CD14-positive monocyte (primary cell): ENCODE measurements around the gene AP2B1. TPM values are rescaled to one million over a fixed set of nuclear protein-coding genes. Genes with fewer than 3 reads are reported as not detected.
A peak's percentile ranks its signal among the peaks of the same experiment; 100 is the strongest.

Experiments used
- DNase-seq, 3 donors: peaks; one replicate each; pipeline ENCODE4 v3.0.0-alpha.2; 2011 to 2022
- H2AFZ ChIP-seq: 2 replicates; pipeline ENCODE4 v1.6.0; 2012; ENCODE audit warnings: mild to moderate bottlenecking, low read depth, low read length, inconsistent platforms; ENCODE audit not compliant: insufficient read depth, poor library complexity, severe bottlenecking
- H3K27ac ChIP-seq, 2 donors: 1 replicate in 1 of 2; 2 replicates in 1 of 2; pipeline ENCODE4 v1.5.1; 2012 to 2013; ENCODE audit warnings: low read length in 2 of 2, control low read depth in 1 of 2, inconsistent platforms in 1 of 2, low read depth in 1 of 2, mild to moderate bottlenecking in 1 of 2
- H3K27me3 ChIP-seq, 2 donors: one replicate each; pipeline versions ENCODE4 v1.6.0 to v1.6.1; 2011 to 2013; ENCODE audit warnings: low read length in 2 of 2; ENCODE audit not compliant: control insufficient read depth in 2 of 2, insufficient read depth in 2 of 2
- H3K36me3 ChIP-seq, 2 donors: replicated peaks in 1 of 2; 1 replicate in 1 of 2; 2 replicates in 1 of 2; pipeline versions ENCODE4 v1.5.1 to v1.6.1; 2012 to 2013; ENCODE audit warnings: low read length in 2 of 2, control low read depth in 1 of 2, inconsistent platforms in 1 of 2, mild to moderate bottlenecking in 1 of 2; ENCODE audit not compliant: insufficient read depth in 2 of 2, control insufficient read depth in 1 of 2
- H3K4me1 ChIP-seq, 2 donors: 1 replicate in 1 of 2; 2 replicates in 1 of 2; pipeline versions ENCODE4 v1.5.1 to v1.6.1; 2012 to 2013; ENCODE audit warnings: low read length in 2 of 2, control low read depth in 1 of 2, inconsistent platforms in 1 of 2, mild to moderate bottlenecking in 1 of 2, moderate library complexity in 1 of 2; ENCODE audit not compliant: insufficient read depth in 2 of 2, control insufficient read depth in 1 of 2
- H3K4me2 ChIP-seq: replicated peaks from 2 replicates; pipeline ENCODE3; 2012; ENCODE audit warnings: low read length, moderate library complexity, mild to moderate bottlenecking; ENCODE audit not compliant: poor library complexity, severe bottlenecking; ENCODE audit errors: extremely low read depth
- H3K4me3 ChIP-seq, 3 experiments: fragments of 200-600 bp in 1 of 3; sonication (generic) in 1 of 3; replicated peaks in 1 of 3; 1 replicate in 2 of 3; 2 replicates in 1 of 3; pipeline ENCODE4 v1.5.1; 2011 to 2013; ENCODE audit warnings: low read length in 3 of 3, mild to moderate bottlenecking in 3 of 3, control low read depth in 2 of 3, low read depth in 2 of 3, inconsistent platforms in 1 of 3, moderate library complexity in 1 of 3
- H3K79me2 ChIP-seq: 2 replicates; pipeline ENCODE4 v1.6.0; 2012; ENCODE audit warnings: mild to moderate bottlenecking, control low read depth, inconsistent platforms, low read length, moderate library complexity; ENCODE audit not compliant: insufficient read depth
- H3K9ac ChIP-seq: 2 replicates; pipeline ENCODE4 v1.6.0; 2017; ENCODE audit warnings: low read length, mild to moderate bottlenecking; ENCODE audit not compliant: insufficient read depth, poor library complexity, severe bottlenecking
- H3K9me3 ChIP-seq, 2 donors: replicated peaks in 1 of 2; 1 replicate in 1 of 2; 2 replicates in 1 of 2; pipeline versions ENCODE4 v1.5.1 to v1.6.1; 2012 to 2013; ENCODE audit warnings: low read length in 2 of 2, control low read depth in 1 of 2; ENCODE audit not compliant: control insufficient read depth in 1 of 2, insufficient read depth in 1 of 2
- H4K20me1 ChIP-seq: 2 replicates; pipeline ENCODE4 v1.6.0; 2012; ENCODE audit warnings: mild to moderate bottlenecking, low read length, control low read depth, moderate library complexity; ENCODE audit not compliant: insufficient read depth
- H3K27ac Mint-ChIP-seq, 7 donors: one replicate each; pipeline ENCODE4 v1.8.0; 2020; ENCODE audit warnings: mild to moderate bottlenecking in 7 of 7, mixed read lengths in 7 of 7, moderate library complexity in 6 of 7, inconsistent platforms in 2 of 7
- H3K27me3 Mint-ChIP-seq, 3 donors: one replicate each; pipeline ENCODE4 v1.8.0; 2021 to 2022; ENCODE audit warnings: low read depth in 3 of 3, mild to moderate bottlenecking in 3 of 3, mixed read lengths in 3 of 3, moderate library complexity in 3 of 3, inconsistent platforms in 1 of 3
- H3K36me3 Mint-ChIP-seq, 2 donors: one replicate each; pipeline ENCODE4 v1.8.0; 2020; ENCODE audit warnings: mixed read lengths in 2 of 2, inconsistent platforms in 1 of 2, mild to moderate bottlenecking in 1 of 2
- H3K4me1 Mint-ChIP-seq: one replicate; pipeline ENCODE4 v1.8.0; 2020; ENCODE audit warnings: mild to moderate bottlenecking, mixed read lengths
- H3K4me3 Mint-ChIP-seq, 2 donors: one replicate each; pipeline ENCODE4 v1.8.0; 2020; ENCODE audit warnings: mild to moderate bottlenecking in 2 of 2, mixed read lengths in 2 of 2, moderate library complexity in 1 of 2
- H3K9me3 Mint-ChIP-seq, 7 donors: one replicate each; pipeline ENCODE4 v1.8.0; 2020 to 2022; ENCODE audit warnings: mixed read lengths in 7 of 7, mild to moderate bottlenecking in 6 of 7, moderate library complexity in 6 of 7, inconsistent platforms in 2 of 7
- WGBS: methylation state at CpG from one replicate; pipeline ENCODE4 v1.1.5; 2013; ENCODE audit warnings: missing lambda C conversion rate; ENCODE audit not compliant: insufficient coverage; 5-methylcytosine and 5-hydroxymethylcytosine counted together
- intact Hi-C, 2 donors: fragments of 100-400 bp; cut with micrococcal nuclease; formaldehyde crosslinking; loops; one replicate each; pipeline versions ENCODE4 v1.15.0 to v1.15.1; 2023
- polyA plus RNA-seq, 3 donors: library from polyadenylated mRNA; depleted of rRNA in 1 of 3; unstranded in 2 of 3; stranded (reverse) in 1 of 3; fragments of 300-500 nt in 2 of 3; fragments of >200 nt in 1 of 3; fragmentation: Illumina TruSeq in 2 of 3; gene quantifications; 1 replicate in 2 of 3; 2 replicates in 1 of 3; pipeline ENCODE4 v1.2.3, GENCODE V29; 2012 to 2021
- TF ChIP-seq, protein P1 (sequence below): fragments of 200-600 bp; IDR thresholded peaks from one replicate; pipeline ENCODE4 v1.8.0; 2022; ENCODE audit warnings: antibody characterized with exemption, mild to moderate bottlenecking

The AP2B1 gene
- polyA plus RNA-seq, 3 donors = 28.7 to 44.2 (median 29.4) TPM

DNA sequence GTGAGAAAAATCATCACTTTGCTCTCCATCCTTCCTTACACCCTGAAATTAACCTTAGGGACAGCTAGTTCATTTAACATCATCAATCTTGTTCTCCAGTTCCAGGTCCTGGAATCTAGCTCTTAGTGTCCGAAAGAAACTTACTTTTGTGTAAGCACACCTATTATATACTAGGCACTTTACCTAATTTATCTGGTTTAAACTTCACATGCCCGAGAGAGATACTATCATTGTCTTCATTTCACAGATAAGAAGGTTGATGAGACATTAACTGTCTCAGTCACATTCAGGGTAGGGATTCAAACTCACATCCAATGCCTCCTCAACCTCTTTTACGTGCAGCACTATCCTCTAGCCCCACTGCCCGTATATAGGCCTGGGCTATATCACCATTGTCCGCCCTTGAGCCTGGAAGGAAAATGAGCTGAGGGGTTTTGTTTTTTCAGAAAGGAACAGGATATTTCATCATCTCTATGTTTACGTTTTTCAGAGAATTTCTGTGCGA is 501 bp upstream of the AP2B1 start:
- no peaks in the 10 kb centered on the region for H3K27me3 ChIP-seq
- H3K4me3 Mint-ChIP-seq = peak overlapping the region; percentile 98
- H3K4me1 ChIP-seq = peaks cover 23 to 39% of the 10 kb centered on the region in 2 donors
- H3K9me3 ChIP-seq = no peaks in the 10 kb centered on the region
- H3K27ac Mint-ChIP-seq = peak overlapping the region; percentile 96 to 100 (median 99)
- H3K4me3 ChIP-seq = peak overlapping the region; percentile 83 to 100 (median 97)
- peak overlapping the region; percentile 92 for H3K9ac ChIP-seq
- WGBS = no CpG with 5 or more reads among the region's 7 CpGs
- H3K79me2 ChIP-seq = peaks cover 44% of the 10 kb centered on the region
- no peaks in the 10 kb centered on the region for H3K36me3 Mint-ChIP-seq
- H2AFZ ChIP-seq = peak overlapping the region; percentile 91
- intact Hi-C loops = loop anchor here in 1 of 2 donors (2.0 kb wide), 1 partner anchor 46 kb away; no protein-coding TSS in a partner anchor
- DNase-seq = no peak
- H3K27ac ChIP-seq = peak overlapping the region; percentile 96 to 99
- H3K36me3 ChIP-seq = no peaks in the 10 kb centered on the region
- peaks cover 38% of the 10 kb centered on the region for H3K4me1 Mint-ChIP-seq
- H3K9me3 Mint-ChIP-seq = no peaks in the 10 kb centered on the region
- TF ChIP-seq, protein P1, sequence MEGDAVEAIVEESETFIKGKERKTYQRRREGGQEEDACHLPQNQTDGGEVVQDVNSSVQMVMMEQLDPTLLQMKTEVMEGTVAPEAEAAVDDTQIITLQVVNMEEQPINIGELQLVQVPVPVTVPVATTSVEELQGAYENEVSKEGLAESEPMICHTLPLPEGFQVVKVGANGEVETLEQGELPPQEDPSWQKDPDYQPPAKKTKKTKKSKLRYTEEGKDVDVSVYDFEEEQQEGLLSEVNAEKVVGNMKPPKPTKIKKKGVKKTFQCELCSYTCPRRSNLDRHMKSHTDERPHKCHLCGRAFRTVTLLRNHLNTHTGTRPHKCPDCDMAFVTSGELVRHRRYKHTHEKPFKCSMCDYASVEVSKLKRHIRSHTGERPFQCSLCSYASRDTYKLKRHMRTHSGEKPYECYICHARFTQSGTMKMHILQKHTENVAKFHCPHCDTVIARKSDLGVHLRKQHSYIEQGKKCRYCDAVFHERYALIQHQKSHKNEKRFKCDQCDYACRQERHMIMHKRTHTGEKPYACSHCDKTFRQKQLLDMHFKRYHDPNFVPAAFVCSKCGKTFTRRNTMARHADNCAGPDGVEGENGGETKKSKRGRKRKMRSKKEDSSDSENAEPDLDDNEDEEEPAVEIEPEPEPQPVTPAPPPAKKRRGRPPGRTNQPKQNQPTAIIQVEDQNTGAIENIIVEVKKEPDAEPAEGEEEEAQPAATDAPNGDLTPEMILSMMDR = no peak
- H4K20me1 ChIP-seq = no peaks in the 10 kb centered on the region
- peak overlapping the region; percentile 95 for H3K4me2 ChIP-seq
- peaks cover 2 to 12% (median 3%) of the 10 kb centered on the region in 3 donors for H3K27me3 Mint-ChIP-seq

DNA sequence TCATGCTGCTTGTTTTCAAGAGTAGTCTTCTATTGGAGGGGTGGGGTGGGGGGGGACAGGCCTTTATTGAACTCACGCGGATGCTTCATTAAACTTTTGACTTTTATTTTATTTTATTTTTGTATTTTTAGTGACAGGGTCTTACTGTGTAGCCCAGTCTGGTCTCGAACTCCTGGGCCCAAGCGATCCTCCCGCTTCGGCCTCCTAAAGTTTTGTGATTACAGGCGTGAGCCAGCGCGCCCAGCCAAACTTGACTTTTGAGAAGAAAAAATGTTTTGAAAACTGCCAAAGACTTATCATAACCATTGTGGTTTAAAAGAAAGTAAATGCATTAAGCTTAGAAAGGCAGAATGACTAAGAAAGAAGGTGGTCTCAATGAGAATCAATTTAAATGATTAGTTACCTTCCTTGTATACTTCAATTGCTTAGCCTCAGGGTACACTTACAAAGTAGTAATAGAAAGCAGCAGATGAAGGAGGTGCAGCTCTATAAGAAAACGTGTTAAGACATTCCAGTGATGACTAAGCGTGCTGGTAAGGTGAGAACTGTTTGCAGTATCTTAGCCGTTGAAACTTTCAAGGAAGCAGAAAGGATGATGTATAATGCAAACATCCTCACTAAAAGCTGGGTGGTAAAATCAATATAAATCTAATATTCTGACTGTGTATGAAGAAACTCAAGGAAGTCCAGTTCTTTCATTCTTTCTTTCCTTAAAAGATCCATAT is 1.2 kb downstream of the AP2B1 start:
- DNase-seq = peak in 1 of 3 donors; percentile 27
- no peak overlapping the region for H3K9ac ChIP-seq
- H3K4me1 ChIP-seq = peaks cover 23 to 39% of the 10 kb centered on the region in 2 donors
- peaks cover 62% of the 10 kb centered on the region for H3K79me2 ChIP-seq
- H3K36me3 ChIP-seq = no peaks in the 10 kb centered on the region
- H3K4me2 ChIP-seq = peak overlapping the region; percentile 95
- Mint-ChIP-seq H3K27ac (peak overlapping the region in 4 of 7 donors; percentile 96 to 100 (median 98)), H3K36me3 (peaks cover 0 to 3% of the 10 kb centered on the region in 2 donors), H3K27me3 (peaks cover 0 to 7% (median under 1%) of the 10 kb centered on the region in 3 donors), H3K4me3 (peak overlapping the region; percentile 98), H3K4me1 (peaks cover 38% of the 10 kb centered on the region), H3K9me3 (no peaks in the 10 kb centered on the region)
- intact Hi-C loops = no loop called here
- H3K4me3 ChIP-seq = peak overlapping the region; percentile 83 to 100 (median 97)
- H4K20me1 ChIP-seq = peaks cover 1% of the 10 kb centered on the region
- H3K27me3 ChIP-seq = no peaks in the 10 kb centered on the region
- peak overlapping the region; percentile 91 for H2AFZ ChIP-seq
- no peaks in the 10 kb centered on the region for H3K9me3 ChIP-seq
- WGBS = 88% methylated on average over 4 of the region's 12 CpGs
- TF ChIP-seq, protein P1 = no peak
- H3K27ac ChIP-seq = no peak overlapping the region
